B cell (primary cell): ENCODE results near the gene RTF2. TPM values are rescaled to one million over a fixed set of nuclear protein-coding genes. Genes with fewer than 3 reads are reported as not detected.

ENCODE experiments used
- ATAC-seq: fragments of 200-7000 bp; cut with Tn5 transposase; one replicate; pipeline ENCODE4 v1.10.0; 2021; ENCODE audit warnings: low read depth, mild to moderate bottlenecking, moderate number of reproducible peaks, moderate library complexity
- CTCF ChIA-PET: fragments of 350-600 bp; sonication (Branson Sonifier 250); formaldehyde crosslinking; loops from one replicate; lab custom pipeline; 2021; ENCODE audit warnings: antibody characterized with exemption, inconsistent platforms; lab: Charles Lee
- POLR2A ChIA-PET: fragments of 350-600 bp; sonication (Branson Sonifier 250); formaldehyde crosslinking; loops from one replicate; lab custom pipeline; 2021; ENCODE audit warnings: antibody characterized with exemption; lab: Charles Lee
- DNase-seq: peaks from one replicate; pipeline ENCODE4 v3.0.0; 2013
- H2AFZ ChIP-seq: 2 replicates; pipeline ENCODE4 v1.6.1; 2012; ENCODE audit warnings: mild to moderate bottlenecking, low read depth, low read length; ENCODE audit not compliant: insufficient read depth, poor library complexity, severe bottlenecking
- H3K27ac ChIP-seq, 2 donors: 1 replicate in 1 of 2; 2 replicates in 1 of 2; pipeline ENCODE4 v1.5.1; 2012 to 2013; ENCODE audit warnings: low read length in 2 of 2, mild to moderate bottlenecking in 2 of 2, moderate library complexity in 1 of 2
- H3K27me3 ChIP-seq, 4 experiments: fragments of 200-600 bp in 1 of 4; sonication (generic) in 1 of 4; replicated peaks in 1 of 4; 1 replicate in 2 of 4; 2 replicates in 2 of 4; pipeline versions ENCODE4 v1.6.1 to v1.7.0; 2013 to 2016; ENCODE audit warnings: low read length in 3 of 4, mild to moderate bottlenecking in 2 of 4, mixed read lengths in 1 of 4, moderate library complexity in 1 of 4; ENCODE audit not compliant: insufficient read depth in 4 of 4, control insufficient read depth in 3 of 4; ENCODE audit errors: control extremely low read depth in 1 of 4
- H3K36me3 ChIP-seq, 2 experiments: replicated peaks in 1 of 2; 1 replicate in 1 of 2; 2 replicates in 1 of 2; pipeline versions ENCODE4 v1.6.1 to v1.7.1; 2013; ENCODE audit warnings: low read length in 1 of 2; ENCODE audit not compliant: insufficient read depth in 2 of 2, control insufficient read depth in 1 of 2; ENCODE audit errors: control extremely low read depth in 1 of 2, extremely low read depth in 1 of 2
- H3K4me1 ChIP-seq, 2 donors: fragments of 200-600 bp in 1 of 2; sonication (generic) in 1 of 2; 1 replicate in 1 of 2; 2 replicates in 1 of 2; pipeline versions ENCODE4 v1.5.1 to v1.6.1; 2013 to 2017; ENCODE audit warnings: low read length in 2 of 2; ENCODE audit not compliant: control insufficient read depth in 2 of 2, insufficient read depth in 2 of 2
- H3K4me2 ChIP-seq: replicated peaks from 2 replicates; pipeline ENCODE3; 2012; ENCODE audit warnings: mild to moderate bottlenecking, low read depth, low read length; ENCODE audit not compliant: poor library complexity, severe bottlenecking
- H3K4me3 ChIP-seq, 5 experiments: fragments of 200-600 bp in 1 of 5; sonication (generic) in 1 of 5; 1 replicate in 3 of 5; 2 replicates in 2 of 5; pipeline versions ENCODE4 v1.5.1 to v1.7.0; 2011 to 2016; ENCODE audit warnings: low read length in 4 of 5, mild to moderate bottlenecking in 4 of 5, low read depth in 2 of 5, control low read depth in 1 of 5, moderate library complexity in 1 of 5; ENCODE audit not compliant: insufficient read depth in 1 of 5; ENCODE audit errors: control extremely low read depth in 1 of 5, extremely low read depth in 1 of 5
- H3K79me2 ChIP-seq: fragments of 200-600 bp; sonication (generic); one replicate; pipeline ENCODE4 v1.6.0; 2016; ENCODE audit warnings: low read length; ENCODE audit not compliant: control insufficient read depth, insufficient read depth
- H3K9ac ChIP-seq: fragments of 200-600 bp; sonication (generic); 2 replicates; pipeline ENCODE4 v1.6.1; 2017; ENCODE audit warnings: mild to moderate bottlenecking, low read length, moderate library complexity
- H3K9me3 ChIP-seq, 3 donors: one replicate each; pipeline versions ENCODE4 v1.6.1 to v1.7.1; 2013; ENCODE audit warnings: low read length in 2 of 3; ENCODE audit not compliant: control insufficient read depth in 2 of 3, insufficient read depth in 1 of 3; ENCODE audit errors: control extremely low read depth in 1 of 3
- H4K20me1 ChIP-seq: 2 replicates; pipeline ENCODE4 v1.6.0; 2012; ENCODE audit warnings: mild to moderate bottlenecking, low read length; ENCODE audit not compliant: insufficient read depth, control insufficient read depth, poor library complexity, severe bottlenecking
- H3K27ac Mint-ChIP-seq: one replicate; pipeline ENCODE4 v1.8.0; 2021; ENCODE audit warnings: mixed read lengths
- H3K27me3 Mint-ChIP-seq: one replicate; pipeline ENCODE4 v1.8.0; 2021; ENCODE audit warnings: mixed read lengths
- H3K4me1 Mint-ChIP-seq: one replicate; pipeline ENCODE4 v1.8.0; 2021; ENCODE audit warnings: mixed read lengths
- H3K4me3 Mint-ChIP-seq: one replicate; pipeline ENCODE4 v1.8.0; 2021; ENCODE audit warnings: mixed read lengths
- H3K9me3 Mint-ChIP-seq: one replicate; pipeline ENCODE4 v1.8.0; 2022; ENCODE audit warnings: mixed read lengths; ENCODE audit not compliant: insufficient read depth
- EZH2 ChIP-seq: IDR thresholded peaks from 2 replicates; pipeline ENCODE4 v1.6.1; 2012; ENCODE audit warnings: borderline replicate concordance, low read depth, mild to moderate bottlenecking, moderate library complexity, low read length; ENCODE audit not compliant: insufficient read depth, poor library complexity, severe bottlenecking
- WGBS: methylation state at CpG from one replicate; pipeline ENCODE4 v1.1.5; 2013; ENCODE audit warnings: missing lambda C conversion rate; ENCODE audit not compliant: insufficient coverage; 5-methylcytosine and 5-hydroxymethylcytosine counted together
- intact Hi-C: fragments of 100-400 bp; cut with micrococcal nuclease; formaldehyde crosslinking; loops from one replicate; pipeline ENCODE4 v1.10.0; 2022
- polyA plus RNA-seq: library from polyadenylated mRNA; depleted of rRNA; stranded (reverse); fragments of >200 nt; gene quantifications from 2 replicates; pipeline ENCODE4 v1.2.3, GENCODE V29; 2012
- total RNA-seq, 2 donors: library from RNA; stranded (reverse); fragments of 120-200 nt in 1 of 2; gene quantifications; 1 replicate in 1 of 2; 2 replicates in 1 of 2; pipeline versions ENCODE4 v1.2.3 to v1.2.4, GENCODE V29; 2013 to 2022
- TF ChIP-seq, protein P1 (sequence below): fragments of 200-600 bp; IDR thresholded peaks from one replicate; pipeline ENCODE4 v1.8.0; 2022; ENCODE audit warnings: antibody characterized with exemption, mild to moderate bottlenecking

The RTF2 gene
- total and polyA plus RNA-seq, 2 donors (not counting 1 experiment from before 2014, with no cell fraction given): 34.6 to 78.4 TPM

DNA sequence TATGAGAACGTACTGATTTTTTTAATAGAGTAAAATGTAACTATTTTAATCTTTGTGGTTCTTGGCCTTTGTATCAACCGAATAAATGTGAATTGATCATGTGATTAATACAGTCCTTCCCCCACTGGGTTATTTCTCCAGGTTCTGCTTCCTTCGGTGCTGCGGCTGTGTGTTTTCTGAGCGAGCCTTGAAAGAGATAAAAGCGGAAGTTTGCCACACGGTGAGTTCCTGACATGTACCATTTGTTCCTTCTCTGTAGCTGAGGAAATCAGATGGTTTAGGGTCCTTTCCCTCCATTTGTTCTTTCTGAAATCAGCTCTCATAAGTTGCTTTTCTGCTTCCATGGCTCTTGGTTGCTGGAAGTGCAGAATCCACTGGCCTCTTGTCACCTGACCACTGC, 15.5 kb downstream of the RTF2 start:
- CTCF ChIA-PET: no interaction called here
- H3K4me3 Mint-ChIP-seq: peak overlapping the region; percentile 44
- WGBS: 0% methylated on average over 5 of the region's 7 CpGs

DNA sequence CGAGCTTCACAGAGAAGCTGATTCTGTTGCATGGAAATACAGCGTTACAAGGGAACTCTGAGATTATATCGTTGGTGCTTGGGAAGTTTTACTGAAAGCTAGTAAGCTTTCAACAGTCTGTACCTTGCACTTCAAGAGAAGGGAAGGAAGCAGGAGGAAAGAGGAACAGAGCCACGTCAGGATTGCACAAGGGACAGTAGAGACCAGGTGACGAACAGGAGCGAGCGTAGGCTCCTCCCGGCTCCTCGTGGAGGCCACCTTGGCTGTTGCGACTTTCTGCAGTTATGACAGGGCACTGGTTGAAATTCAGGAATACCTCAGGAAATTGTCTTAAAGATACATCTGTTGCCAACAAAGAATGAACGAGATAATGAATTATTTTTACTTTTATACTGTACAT, 18.8 kb downstream of the RTF2 start:
- H3K4me3 Mint-ChIP-seq: no peak overlapping the region
- peaks cover 40% of the 10 kb centered on the region for H4K20me1 ChIP-seq
- ChIA-PET CTCF (no interaction called here), POLR2A (no interaction called here)
- no peaks in the 10 kb centered on the region for H3K9me3 ChIP-seq
- ATAC-seq: no peak
- no peak for DNase-seq
- H3K27ac Mint-ChIP-seq: no peak overlapping the region
- no peak overlapping the region for H3K9ac ChIP-seq
- H3K4me1 Mint-ChIP-seq: peaks cover 18% of the 10 kb centered on the region
- H3K36me3 ChIP-seq: peaks cover 19 to 68% of the 10 kb centered on the region in 2 experiments
- TF ChIP-seq, protein P1, sequence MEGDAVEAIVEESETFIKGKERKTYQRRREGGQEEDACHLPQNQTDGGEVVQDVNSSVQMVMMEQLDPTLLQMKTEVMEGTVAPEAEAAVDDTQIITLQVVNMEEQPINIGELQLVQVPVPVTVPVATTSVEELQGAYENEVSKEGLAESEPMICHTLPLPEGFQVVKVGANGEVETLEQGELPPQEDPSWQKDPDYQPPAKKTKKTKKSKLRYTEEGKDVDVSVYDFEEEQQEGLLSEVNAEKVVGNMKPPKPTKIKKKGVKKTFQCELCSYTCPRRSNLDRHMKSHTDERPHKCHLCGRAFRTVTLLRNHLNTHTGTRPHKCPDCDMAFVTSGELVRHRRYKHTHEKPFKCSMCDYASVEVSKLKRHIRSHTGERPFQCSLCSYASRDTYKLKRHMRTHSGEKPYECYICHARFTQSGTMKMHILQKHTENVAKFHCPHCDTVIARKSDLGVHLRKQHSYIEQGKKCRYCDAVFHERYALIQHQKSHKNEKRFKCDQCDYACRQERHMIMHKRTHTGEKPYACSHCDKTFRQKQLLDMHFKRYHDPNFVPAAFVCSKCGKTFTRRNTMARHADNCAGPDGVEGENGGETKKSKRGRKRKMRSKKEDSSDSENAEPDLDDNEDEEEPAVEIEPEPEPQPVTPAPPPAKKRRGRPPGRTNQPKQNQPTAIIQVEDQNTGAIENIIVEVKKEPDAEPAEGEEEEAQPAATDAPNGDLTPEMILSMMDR: no peak
- no peak for TF ChIP-seq EZH2
- H3K27me3 ChIP-seq: no peaks in the 10 kb centered on the region
- intact Hi-C loops: no loop called here
- H3K79me2 ChIP-seq: peaks cover 63% of the 10 kb centered on the region
- no peak overlapping the region for H3K4me3 ChIP-seq
- H3K4me1 ChIP-seq: peaks cover 11 to 14% of the 10 kb centered on the region in 2 donors
- H3K4me2 ChIP-seq: no peak overlapping the region
- no peak overlapping the region for H3K27ac ChIP-seq
- H3K9me3 Mint-ChIP-seq: no peaks in the 10 kb centered on the region
- no peaks in the 10 kb centered on the region for H3K27me3 Mint-ChIP-seq
- H2AFZ ChIP-seq: no peak overlapping the region
- WGBS: 85% methylated on average over 9 of the region's 11 CpGs

More for the DNA sequence above, 15.5 kb downstream of the RTF2 start:
- Mint-ChIP-seq H3K27ac (peak overlapping the region; percentile 62), H3K4me1 (peaks cover 21% of the 10 kb centered on the region), H3K27me3 (no peaks in the 10 kb centered on the region), H3K9me3 (no peaks in the 10 kb centered on the region)
- H3K27me3 ChIP-seq: no peaks in the 10 kb centered on the region
- H3K4me3 ChIP-seq: peak overlapping the region in 1 of 5 experiments; percentile 33
- peak overlapping the region; percentile 45 to 80 for H3K27ac ChIP-seq
- H3K4me1 ChIP-seq: peaks cover 11 to 14% of the 10 kb centered on the region in 2 donors
- ATAC-seq (peak; percentile 69), DNase-seq (peak; percentile 67)
- POLR2A ChIA-PET: interaction anchor here (0.6 kb wide), 1 partner anchor 15 kb away, joined by 4 read pairs; no protein-coding TSS in a partner anchor
- intact Hi-C loops: no loop called here
- H2AFZ ChIP-seq: no peak overlapping the region
- H3K9ac ChIP-seq: peak overlapping the region; percentile 46
- TF ChIP-seq, protein P1: no peak
- TF ChIP-seq EZH2: no peak
- peaks cover 51% of the 10 kb centered on the region for H3K79me2 ChIP-seq
- no peaks in the 10 kb centered on the region for H3K9me3 ChIP-seq
- H4K20me1 ChIP-seq: peaks cover 21% of the 10 kb centered on the region
- peaks cover 2 to 69% of the 10 kb centered on the region in 2 experiments for H3K36me3 ChIP-seq
- H3K4me2 ChIP-seq: peak overlapping the region; percentile 61
